HG03575 (cell line): ENCODE measurements around the gene ARFGAP1.
"Not testable (repeated sequence)": the region's sequence is repeated elsewhere in the genome, so short reads cannot be mapped to it uniquely, and the experiment has no call there.

Source experiments
- ATAC-seq: cut with Tn5 transposase; IDR thresholded peaks from one replicate; pipeline ENCODE4 v1.9.1; 2021; ENCODE audit not compliant: unreplicated experiment, insufficient number of reproducible peaks, low FRiP score; ENCODE audit errors: extremely low read depth

ARFGAP1 gene

GRCh38 chr20:63297371-63297781, 24.8 kb downstream of the ARFGAP1 start:
- no peak for ATAC-seq

GRCh38 chr20:63297796-63298572, 25.4 kb downstream of the ARFGAP1 start:
- ATAC-seq = no peak

GRCh38 chr20:63298731-63299312, 26.2 kb downstream of the ARFGAP1 start:
- ATAC-seq = no peak

GRCh38 chr20:63301671-63302070, 29.1 kb downstream of the ARFGAP1 start:
- ATAC-seq = no peak

GRCh38 chr20:63303095-63303666, 30.6 kb downstream of the ARFGAP1 start:
- ATAC-seq = no peak

GRCh38 chr20:63305393-63305792, 32.8 kb downstream of the ARFGAP1 start:
- ATAC-seq = no peak

- not testable (repeated sequence) for ATAC-seq
Measured at GRCh38 chr20:63305933-63306672, 33.5 kb downstream of the ARFGAP1 start.

GRCh38 chr20:63306673-63307537, 34.3 kb downstream of the ARFGAP1 start:
- ATAC-seq = no peak

GRCh38 chr20:63307538-63308217, 35.1 kb downstream of the ARFGAP1 start:
- ATAC-seq = no peak

GRCh38 chr20:63308218-63308911, 35.8 kb downstream of the ARFGAP1 start:
- no peak for ATAC-seq

- no peak for ATAC-seq
Measured at GRCh38 chr20:63309261-63310071, 36.9 kb downstream of the ARFGAP1 start.

- ATAC-seq = no peak
Measured at GRCh38 chr20:63310265-63310991, 37.8 kb downstream of the ARFGAP1 start.

- no peak for ATAC-seq
Measured at GRCh38 chr20:63311186-63311832, 38.7 kb downstream of the ARFGAP1 start.

GRCh38 chr20:63311833-63312243, 39.2 kb downstream of the ARFGAP1 start:
- ATAC-seq = no peak

GRCh38 chr20:63312273-63312672, 39.7 kb downstream of the ARFGAP1 start:
- no peak for ATAC-seq
